Measurements from ENCODE around the gene FAM13B.
A peak's percentile ranks its signal among the peaks of the same experiment; 100 is the strongest.
"Not testable (repeated sequence)": the region's sequence is repeated elsewhere in the genome, so short reads cannot be mapped to it uniquely, and the experiment has no call there.

The FAM13B gene

DNA sequence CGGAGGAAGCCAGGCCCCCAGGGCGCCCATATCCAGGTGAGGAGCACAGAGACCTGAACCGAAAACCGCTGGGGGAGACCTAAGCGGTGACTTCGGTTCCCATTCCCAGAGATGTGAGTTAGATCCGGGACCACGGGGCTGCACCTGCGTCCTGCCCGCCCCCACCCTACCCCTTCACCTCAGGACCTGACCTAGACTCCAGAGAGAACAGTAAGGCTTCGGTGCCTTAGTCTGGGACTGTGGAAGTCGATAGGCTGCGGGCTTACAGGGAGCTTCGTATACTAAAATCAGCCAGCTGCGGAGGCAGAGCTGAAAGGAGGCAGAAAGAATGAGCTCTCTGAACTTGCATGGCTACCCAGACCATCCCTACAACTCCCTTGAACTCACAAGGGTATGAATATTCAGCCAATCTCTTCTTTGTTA, 518 bp upstream of the FAM13B start:
- no peak for DNase-seq

GRCh38 chr5:138032028-138032571, 779 bp downstream of the FAM13B start:
- peak; percentile 56 for DNase-seq

DNA sequence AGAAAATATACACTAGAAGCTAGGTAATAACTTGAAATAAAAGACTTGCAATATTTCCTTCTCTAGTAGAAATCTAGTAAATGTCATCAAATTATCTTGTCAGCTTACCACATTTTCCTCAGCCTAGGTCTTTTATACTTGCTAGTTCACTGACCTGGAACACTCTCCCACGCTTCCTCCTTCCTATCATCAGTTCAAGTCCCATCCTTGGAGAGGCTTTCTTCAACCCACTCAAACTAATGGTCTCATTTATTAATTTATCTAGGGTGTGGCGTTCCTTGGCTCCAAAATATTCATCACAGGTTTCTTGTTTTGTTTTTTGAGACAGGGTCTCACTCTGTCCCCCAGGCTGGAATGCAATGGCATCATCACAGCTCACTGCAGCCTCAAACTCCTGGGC, 2.9 kb downstream of the FAM13B start:
- no peak for DNase-seq

DNA sequence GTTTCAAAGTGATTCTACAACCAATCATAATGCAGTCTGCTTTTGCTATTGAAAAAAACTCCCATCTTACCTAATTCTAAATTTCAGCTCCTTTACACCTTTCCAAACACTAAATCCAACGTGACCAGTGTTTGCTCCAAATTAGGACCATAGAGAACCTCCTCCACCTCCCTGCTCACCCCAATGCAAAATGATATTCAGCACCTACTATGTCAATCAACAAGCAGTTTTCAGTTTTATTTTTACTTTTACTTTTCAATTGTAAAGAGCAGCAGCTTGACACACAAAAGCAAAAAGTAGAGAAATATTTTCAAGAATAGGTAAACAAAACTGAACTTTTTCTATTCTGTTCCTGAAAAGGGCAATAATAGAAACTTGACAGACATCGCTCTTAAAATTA, 3.4 kb downstream of the FAM13B start:
- DNase-seq, result no peak

DNA sequence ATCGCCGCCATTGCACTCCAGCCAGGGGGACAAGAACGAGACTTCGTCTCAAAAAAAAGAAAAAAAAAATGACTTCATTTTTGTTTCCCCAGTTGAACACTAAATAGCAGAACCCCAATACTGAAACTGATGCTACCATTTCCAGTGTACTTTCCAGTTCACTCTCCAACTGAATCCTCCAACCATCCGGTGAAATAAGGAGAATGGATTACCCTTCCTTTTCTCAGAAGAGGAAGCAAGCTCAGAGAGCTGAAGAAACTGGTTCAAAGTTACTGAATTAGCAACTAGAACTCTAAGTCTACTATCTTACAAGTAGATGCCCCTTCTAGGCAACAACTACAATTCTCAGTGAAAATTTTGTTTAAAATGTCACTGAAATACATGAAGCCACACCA, 3.9 kb downstream of the FAM13B start:
- DNase-seq, result no peak

DNA sequence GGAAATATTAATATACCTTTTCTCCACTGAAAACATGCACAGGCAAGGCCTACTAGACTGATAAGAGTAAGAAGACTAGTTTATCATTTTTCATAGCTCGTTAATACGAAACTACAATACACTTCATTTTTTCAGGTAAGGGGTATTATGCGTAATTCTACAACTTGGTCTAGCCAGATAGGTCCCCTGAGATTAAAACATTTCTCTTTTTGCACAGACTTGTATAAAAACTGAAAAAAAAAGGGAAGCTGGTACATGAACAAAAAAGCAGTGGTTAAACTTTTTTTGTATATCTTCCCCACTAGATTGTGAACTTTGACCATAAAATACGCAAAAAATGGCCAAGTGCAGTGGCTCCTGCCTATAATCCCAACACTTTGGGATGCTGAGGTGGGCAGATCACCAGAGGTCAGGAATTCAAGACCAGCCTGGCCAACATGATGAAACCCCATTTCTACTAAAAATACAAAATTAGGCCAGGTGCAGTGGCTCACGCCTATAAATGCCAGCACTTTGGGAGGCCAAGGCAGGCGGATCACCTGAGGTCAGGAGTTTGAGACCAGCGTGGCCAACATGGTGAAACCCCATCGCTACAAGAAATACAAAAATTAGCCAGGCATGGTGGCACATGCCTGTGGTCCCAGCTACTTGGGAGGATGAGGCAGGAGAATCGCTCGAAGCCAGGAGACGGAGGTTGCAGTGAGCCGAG, 4.5 kb downstream of the FAM13B start:
- DNase-seq, result not testable (repeated sequence)

GRCh38 chr5:138026793-138027192, 6.1 kb downstream of the FAM13B start:
- not testable (repeated sequence) for DNase-seq

- no peak for DNase-seq
Observed at GRCh38 chr5:138025285-138025684, 7.6 kb downstream of the FAM13B start.

- DNase-seq, result no peak
Observed at GRCh38 chr5:138024117-138024516, 8.8 kb downstream of the FAM13B start.

DNA sequence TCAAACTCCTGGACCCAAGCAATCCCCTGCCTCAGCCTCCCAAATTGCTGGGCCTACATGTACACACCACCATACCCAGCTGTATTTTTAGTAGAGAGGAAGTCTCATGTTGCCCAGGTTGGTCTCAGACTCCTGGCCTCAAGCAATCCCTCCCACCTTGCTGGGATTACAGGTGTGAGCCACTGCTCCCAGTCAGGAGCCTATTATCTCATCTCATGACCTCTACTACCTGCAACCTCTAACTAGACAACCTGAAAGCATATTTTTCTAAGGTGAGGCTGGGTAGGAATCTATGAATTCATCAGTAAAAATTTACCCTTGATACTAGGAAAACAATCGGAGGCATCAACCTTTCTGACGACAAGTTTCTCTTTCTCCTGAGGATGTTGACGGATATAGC, 10.0 kb downstream of the FAM13B start:
- DNase-seq, result no peak

DNA sequence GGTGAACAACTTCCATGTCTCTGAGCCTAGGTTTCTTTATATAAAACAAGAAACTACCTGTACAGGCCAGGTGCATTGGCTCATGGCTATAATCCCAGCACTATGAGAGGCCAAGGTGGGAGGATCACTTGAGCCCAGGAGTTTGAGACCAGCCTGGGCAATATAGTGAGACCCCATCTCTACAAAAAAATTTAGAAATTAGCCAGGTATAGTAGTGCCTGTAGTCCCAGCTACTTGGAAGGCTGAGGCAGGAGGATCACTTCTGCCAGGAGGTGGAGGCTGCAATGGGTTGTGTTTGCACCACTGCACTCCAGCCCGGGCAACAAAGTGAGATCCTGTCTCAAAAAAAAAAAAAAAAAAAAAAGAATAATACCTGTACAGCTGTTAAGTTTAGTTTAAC, 11.1 kb downstream of the FAM13B start:
- DNase-seq, result no peak

- DNase-seq, result no peak
Observed at GRCh38 chr5:138018849-138019248, 14.0 kb downstream of the FAM13B start.

DNA sequence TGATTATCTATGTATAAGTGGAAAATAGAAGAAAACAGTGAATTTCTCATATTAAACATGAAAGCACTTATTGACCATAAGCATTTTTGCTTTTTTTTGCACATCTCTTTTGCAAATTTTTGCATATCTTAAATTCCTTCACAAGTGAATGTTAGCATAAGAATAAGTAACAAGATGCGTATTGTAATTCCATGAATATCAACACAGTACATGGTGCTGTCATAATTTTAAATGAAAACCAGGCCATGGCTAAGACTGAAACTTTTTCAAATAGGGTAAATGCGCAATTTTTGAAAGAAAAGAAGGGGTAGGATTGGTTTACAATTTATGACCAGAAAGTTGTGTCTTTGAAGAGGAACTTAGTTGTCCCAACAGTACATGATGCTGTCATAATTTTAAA, 17.0 kb downstream of the FAM13B start:
- DNase-seq, result no peak

DNA sequence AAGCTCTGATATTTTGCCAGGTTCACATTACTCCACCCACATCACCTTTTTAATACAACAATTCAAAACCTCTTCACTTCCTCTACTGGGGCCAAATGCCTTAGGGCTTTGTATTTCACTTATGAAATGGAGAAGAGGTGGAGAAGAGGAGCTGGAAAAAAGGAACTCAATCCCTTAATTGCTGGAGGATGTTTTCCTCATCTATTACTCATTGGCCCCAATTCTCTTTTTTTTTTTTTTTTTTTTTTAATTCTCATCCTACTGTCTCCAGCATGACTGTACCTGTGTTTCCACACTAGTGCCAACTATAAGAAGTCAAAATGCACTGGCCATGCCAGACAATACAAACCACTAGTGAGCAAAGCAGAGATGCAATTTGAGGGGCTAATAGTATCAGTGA, 20.9 kb downstream of the FAM13B start:
- DNase-seq, result no peak

DNA sequence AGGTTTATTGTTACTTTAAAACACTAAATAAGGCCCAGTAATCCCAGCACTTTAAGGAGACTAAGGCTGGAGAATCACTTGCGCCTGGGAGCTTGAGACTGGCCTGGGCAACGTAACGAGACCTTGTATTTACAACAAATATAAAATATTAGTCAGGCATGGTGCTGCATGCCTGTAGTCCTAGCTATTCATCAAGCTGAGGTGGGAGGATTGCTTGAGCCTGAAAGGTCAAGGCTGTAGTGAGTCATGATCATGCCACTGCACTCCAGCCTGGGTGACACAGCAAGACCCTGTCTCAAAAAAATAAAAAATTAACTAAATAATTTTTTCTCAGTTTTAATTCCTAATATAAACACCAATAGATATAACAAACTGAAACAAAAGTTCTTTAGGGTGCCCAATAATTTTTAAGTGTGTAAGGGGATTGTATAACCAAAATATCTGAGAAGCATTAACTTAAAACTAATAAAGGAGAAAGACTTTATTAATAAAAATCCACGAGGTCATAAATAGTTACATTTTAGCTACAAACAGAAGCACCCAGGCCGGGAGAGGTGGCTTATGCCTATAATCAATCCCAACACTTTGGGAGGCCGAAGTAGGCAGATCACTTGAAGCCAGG, 32.7 kb downstream of the FAM13B start:
- no peak for DNase-seq

DNA sequence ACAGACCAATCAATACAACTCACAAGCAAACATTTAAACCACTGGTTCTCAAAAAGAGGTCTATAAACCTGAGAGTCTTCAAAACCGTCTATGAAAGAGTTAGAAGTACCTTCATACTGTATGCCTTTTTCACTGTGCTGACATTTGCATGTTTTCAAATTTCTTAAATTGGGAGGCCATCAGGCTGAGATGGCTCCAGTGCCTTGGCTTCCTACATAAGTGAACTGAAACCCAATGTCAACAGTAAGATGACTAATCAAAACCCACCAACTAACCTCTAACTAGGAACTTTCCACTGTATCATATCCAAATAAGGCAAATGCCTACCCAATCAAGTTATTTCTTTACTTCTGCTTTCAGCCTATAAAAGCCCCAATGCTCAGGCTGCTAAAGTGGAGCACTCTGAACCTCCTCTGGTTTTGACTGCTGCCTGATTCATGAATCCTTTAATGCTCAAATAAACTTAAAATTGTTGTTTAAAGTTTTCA, 35.1 kb downstream of the FAM13B start:
- no peak for DNase-seq

- DNase-seq, result no peak
Observed at GRCh38 chr5:137995749-137996128, 37.1 kb downstream of the FAM13B start.

DNA sequence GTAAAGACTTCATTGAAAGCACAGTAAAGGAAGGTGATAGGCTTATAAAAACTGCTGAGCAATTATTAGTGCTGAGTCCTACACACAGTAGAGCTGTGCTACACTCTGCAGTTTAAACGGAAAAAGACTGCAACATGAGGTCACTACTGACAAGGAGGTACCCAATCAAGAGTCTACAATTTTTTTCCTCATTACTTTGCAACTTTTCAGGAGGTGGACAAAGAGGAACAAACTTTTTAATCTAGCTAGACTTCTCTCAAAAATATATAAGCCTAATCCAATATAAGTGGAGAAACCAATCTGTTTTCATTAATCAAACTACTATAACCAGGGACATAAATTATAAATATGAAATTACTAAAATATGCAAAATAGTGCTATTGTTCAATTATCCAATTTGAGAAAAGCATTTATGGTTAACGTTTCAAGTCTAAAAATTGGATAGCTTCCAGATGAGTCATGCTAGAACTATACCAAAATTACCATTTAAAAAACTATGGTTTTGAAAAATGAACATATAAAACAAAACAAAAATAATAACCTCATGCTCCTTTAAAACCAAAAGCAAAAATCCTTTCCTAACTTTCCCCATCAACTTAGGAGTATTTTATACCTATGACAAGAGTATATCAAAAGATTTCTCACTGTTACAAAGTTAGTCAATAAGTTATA, 37.7 kb downstream of the FAM13B start:
- DNase-seq, result no peak

DNA sequence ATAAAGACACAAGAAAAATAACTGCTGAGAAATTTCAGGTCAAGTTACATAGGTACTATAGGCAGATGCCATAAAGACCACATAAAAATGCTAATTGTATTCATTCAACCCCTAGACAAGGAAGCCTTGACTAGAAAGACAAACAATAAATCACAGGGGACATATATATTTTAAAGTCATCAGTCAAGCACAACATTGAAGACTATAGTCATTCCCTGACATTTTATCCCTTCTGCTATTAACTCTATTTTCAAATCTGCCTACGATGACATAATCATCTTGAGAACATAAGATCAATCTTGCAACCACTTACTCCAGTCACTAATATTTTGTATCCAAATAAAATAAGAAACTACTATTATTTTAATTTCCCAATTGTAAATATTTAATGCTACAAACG, 38.3 kb downstream of the FAM13B start:
- no peak for DNase-seq

DNA sequence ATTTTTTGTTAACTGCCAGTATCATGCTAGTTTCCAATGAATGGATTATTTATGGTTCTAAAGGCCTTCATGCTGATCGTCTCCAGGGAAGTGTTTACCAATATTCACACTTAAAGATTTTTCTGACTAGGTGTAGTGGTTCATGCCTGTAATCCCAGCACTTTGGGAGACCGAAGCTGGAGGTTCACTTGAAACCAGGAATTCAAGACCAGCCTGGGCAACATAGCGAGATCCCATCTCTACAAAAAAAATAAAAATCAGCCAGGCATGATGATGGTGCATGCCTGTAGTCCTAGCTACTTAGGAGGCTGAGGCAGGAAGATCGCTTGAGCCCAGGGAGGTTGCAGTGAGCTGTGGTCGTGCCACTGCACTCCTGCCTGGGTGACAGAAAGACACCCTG, 43.5 kb downstream of the FAM13B start:
- no peak for DNase-seq

DNA sequence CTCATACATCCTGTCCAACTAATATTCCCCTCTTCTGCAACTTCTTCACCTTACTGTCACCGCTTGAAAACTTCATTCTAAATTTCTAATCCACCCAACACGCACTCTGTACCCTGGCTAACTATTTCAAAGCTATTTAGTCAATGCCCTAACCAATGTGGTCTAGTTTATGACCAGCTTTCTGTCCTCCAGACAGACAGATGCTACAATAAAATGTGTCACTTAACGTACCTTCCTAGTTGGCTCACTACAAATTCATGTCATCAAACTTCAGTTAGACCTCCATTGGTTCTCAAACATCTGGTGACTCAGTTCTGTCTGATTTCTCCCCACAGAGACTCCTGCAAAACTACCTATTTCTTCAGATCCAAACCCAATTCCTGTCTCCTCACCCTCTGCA, 57.7 kb downstream of the FAM13B start:
- DNase-seq, result no peak

GRCh38 chr5:137970384-137970783, 62.5 kb downstream of the FAM13B start:
- not testable (repeated sequence) for DNase-seq

DNA sequence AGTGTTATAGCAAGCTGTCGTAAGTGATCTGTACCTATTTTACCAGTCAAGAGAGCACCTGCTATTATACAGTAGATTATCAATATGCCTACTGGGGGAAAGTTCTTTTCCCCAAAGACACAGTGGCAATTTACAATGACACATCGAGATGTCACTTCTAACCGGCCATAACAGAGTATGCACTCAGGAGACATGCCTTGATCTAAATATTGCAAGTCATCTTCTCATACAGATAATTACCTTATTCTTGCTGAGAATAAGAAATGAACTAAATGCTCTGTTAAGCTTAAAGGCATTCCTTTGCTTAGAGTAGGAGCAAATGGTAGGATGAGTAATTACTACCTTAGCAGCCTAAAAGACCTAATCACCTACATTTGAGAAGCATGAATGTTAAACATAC, 72.1 kb downstream of the FAM13B start:
- DNase-seq, result no peak

- DNase-seq, result no peak
Observed at GRCh38 chr5:137960141-137960540, 72.7 kb downstream of the FAM13B start.

All from islet precursor cell (in vitro differentiated cells).